Measurements from ENCODE around the gene SLCO3A1.
"Not testable (repeated sequence)": the region's sequence is repeated elsewhere in the genome, so short reads cannot be mapped to it uniquely, and the experiment has no call there.

SLCO3A1 gene

DNA sequence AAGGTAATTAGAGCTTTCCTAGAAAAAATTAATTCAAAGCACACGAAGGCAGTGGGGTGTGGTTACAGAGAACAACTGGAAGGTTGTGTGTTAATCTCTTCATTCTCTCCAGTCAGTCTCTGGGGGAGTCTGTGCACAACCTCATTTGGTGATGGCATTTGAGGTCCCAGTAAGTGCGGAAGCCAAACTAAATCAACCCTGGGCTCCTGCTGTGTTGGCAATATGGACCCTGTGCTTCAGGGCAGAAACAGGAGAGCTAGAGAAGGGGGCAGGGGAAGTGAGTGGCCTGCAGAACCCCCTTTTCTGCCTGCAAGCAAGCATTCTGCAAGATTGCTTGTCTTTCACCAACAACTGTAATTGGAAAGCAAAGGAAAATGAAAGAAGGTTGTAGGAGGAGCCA, 344.2 kb downstream of the SLCO3A1 start:
- no peak overlapping the region for H3K4me3 ChIP-seq (ENCODE audit: control insufficient read depth, low read depth, low read length)
- DNase-seq (ENCODE audit: low read depth): no peak
- TF ChIP-seq, protein P1, sequence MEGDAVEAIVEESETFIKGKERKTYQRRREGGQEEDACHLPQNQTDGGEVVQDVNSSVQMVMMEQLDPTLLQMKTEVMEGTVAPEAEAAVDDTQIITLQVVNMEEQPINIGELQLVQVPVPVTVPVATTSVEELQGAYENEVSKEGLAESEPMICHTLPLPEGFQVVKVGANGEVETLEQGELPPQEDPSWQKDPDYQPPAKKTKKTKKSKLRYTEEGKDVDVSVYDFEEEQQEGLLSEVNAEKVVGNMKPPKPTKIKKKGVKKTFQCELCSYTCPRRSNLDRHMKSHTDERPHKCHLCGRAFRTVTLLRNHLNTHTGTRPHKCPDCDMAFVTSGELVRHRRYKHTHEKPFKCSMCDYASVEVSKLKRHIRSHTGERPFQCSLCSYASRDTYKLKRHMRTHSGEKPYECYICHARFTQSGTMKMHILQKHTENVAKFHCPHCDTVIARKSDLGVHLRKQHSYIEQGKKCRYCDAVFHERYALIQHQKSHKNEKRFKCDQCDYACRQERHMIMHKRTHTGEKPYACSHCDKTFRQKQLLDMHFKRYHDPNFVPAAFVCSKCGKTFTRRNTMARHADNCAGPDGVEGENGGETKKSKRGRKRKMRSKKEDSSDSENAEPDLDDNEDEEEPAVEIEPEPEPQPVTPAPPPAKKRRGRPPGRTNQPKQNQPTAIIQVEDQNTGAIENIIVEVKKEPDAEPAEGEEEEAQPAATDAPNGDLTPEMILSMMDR (conservative IDR thresholded peaks at IDR 0.05; ENCODE audit: control insufficient read depth, insufficient read depth, low read depth, low read length): no peak

DNA sequence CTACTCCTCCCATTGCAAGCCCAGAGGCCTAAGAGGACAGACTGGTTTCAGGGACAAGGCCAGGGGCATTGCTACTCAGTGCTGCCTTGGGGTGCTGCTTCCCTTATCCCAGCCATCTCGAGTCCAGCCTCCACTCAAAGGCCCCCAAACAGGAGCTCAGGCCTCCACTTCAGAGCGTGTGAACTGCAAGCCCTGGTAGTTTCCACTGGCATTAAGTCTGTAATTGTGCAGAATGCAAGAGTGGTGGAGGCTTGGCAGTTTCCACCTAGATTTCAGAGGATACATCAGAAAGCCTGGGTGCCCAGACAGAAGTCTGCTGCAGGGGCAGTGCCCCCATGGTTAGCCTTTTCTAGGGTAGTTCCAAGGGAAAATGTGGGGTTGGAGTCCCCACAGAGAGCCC, 347.4 kb downstream of the SLCO3A1 start:
- no peak for DNase-seq (ENCODE audit: low read depth)
- no peak overlapping the region for H3K4me3 ChIP-seq (ENCODE audit: control insufficient read depth, low read depth, low read length)
- TF ChIP-seq, protein P1 (conservative IDR thresholded peaks at IDR 0.05; ENCODE audit: control insufficient read depth, insufficient read depth, low read depth, low read length): no peak

DNA sequence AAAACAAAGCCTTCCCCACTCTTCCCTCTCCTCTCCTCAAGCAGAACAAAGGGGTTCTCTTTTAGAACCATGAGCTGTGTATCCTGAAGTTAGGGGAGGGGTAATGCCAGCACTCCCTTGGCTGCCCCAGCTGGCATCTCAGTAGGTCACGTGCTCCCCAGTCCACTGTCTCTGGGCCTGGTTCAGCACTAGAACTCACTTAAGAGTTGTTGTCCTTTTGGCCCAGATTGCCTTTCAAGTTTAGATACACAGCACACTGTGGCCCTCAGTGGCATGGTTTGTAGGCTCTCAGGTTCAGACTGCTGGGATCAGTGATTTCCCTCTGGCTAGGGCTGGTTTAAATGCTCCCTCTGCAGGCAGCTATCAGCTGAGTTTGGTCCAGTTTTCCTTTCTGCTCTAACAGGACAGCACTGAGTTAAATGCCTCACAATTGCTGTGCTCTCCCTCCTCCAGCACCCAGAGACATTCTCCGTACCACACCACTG, 351.8 kb downstream of the SLCO3A1 start:
- TF ChIP-seq, protein P1 (conservative IDR thresholded peaks at IDR 0.05; ENCODE audit: control insufficient read depth, insufficient read depth, low read depth, low read length): no peak
- no peak for DNase-seq (ENCODE audit: low read depth)
- H3K4me3 ChIP-seq (ENCODE audit: control insufficient read depth, low read depth, low read length): no peak overlapping the region

DNA sequence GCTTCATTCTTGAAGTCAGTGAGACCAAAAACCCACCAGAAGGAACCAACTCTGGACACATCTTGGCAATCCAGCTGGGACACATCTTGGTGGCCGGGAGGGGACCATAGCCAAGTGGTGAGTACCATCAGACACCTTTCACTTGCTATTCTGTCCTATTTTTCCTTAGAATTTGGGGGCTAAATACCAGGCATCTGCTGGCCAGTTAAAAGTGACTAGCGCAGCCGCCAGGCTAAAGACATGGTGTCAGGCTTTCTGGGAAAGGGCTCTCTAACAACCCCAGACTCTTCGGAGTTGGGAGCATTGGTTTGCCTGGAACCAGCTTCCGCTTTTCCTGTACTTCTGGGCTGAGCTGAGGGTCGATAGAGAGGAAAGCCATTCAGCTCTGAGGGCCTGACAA, 354.1 kb downstream of the SLCO3A1 start:
- DNase-seq (ENCODE audit: low read depth); H3K4me3 ChIP-seq (ENCODE audit: control insufficient read depth, low read depth, low read length): not testable (repeated sequence)

Data from fibroblast of mammary gland (primary cell).